ENCODE measurements around the gene NAALADL1.
"Not testable (repeated sequence)": the region's sequence is repeated elsewhere in the genome, so short reads cannot be mapped to it uniquely, and the experiment has no call there.

The NAALADL1 gene

GRCh38 chr11:65008016-65008415 is 50.3 kb downstream of the NAALADL1 start:
- TF ChIP-seq, protein P1, sequence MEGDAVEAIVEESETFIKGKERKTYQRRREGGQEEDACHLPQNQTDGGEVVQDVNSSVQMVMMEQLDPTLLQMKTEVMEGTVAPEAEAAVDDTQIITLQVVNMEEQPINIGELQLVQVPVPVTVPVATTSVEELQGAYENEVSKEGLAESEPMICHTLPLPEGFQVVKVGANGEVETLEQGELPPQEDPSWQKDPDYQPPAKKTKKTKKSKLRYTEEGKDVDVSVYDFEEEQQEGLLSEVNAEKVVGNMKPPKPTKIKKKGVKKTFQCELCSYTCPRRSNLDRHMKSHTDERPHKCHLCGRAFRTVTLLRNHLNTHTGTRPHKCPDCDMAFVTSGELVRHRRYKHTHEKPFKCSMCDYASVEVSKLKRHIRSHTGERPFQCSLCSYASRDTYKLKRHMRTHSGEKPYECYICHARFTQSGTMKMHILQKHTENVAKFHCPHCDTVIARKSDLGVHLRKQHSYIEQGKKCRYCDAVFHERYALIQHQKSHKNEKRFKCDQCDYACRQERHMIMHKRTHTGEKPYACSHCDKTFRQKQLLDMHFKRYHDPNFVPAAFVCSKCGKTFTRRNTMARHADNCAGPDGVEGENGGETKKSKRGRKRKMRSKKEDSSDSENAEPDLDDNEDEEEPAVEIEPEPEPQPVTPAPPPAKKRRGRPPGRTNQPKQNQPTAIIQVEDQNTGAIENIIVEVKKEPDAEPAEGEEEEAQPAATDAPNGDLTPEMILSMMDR (IDR thresholded peaks at IDR 0.05; ENCODE audit: low read depth, low read length, missing control alignments) = no peak
- DNase-seq = no peak
- no peak overlapping the region for H3K4me3 ChIP-seq (ENCODE audit: low read depth, low read length)
- H3K36me3 ChIP-seq (replicated peaks) = no peaks in the 10 kb centered on the region
- H3K27ac ChIP-seq = no peak overlapping the region
- in situ Hi-C loops (cut with HindIII; ENCODE audit: low pct_ligation_motif_present, low sequenced_read_pairs) = no loop called here
- H3K27me3 ChIP-seq (replicated peaks) = no peaks in the 10 kb centered on the region

DNA sequence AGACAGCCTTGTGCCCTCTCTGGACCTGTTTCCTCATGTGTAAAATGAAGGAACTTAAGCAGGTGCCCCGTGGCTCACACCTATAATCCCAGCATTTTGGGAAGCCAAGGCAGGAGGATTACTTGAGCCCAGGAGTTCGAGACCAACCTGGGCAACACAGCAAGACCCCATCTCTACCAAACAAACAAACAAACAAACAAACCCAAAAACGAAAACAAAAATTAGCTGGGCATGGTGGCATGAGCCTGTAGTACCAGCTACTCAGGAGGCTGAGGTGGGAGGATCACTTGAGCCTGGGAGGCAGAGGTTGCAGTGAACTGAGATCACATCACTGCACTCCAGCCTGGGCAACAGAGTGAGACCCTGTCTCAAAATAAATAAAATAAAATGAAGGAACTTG is 54.4 kb downstream of the NAALADL1 start:
- H3K27ac ChIP-seq; DNase-seq; H3K4me3 ChIP-seq (ENCODE audit: low read depth, low read length); H3K36me3 ChIP-seq (replicated peaks); H3K27me3 ChIP-seq (replicated peaks); in situ Hi-C loops (cut with HindIII; ENCODE audit: low pct_ligation_motif_present, low sequenced_read_pairs): not testable (repeated sequence)

GRCh38 chr11:65003282-65003681 is 55.1 kb downstream of the NAALADL1 start:
- in situ Hi-C loops (cut with HindIII; ENCODE audit: low pct_ligation_motif_present, low sequenced_read_pairs) = no loop called here
- Histone ChIP-seq H3K27ac (no peak overlapping the region), H3K36me3 (replicated peaks) (no peaks in the 10 kb centered on the region), H3K4me3 (ENCODE audit: low read depth, low read length) (no peak overlapping the region), H3K27me3 (replicated peaks) (no peaks in the 10 kb centered on the region)
- DNase-seq = peak; percentile 34
- TF ChIP-seq, protein P1 (IDR thresholded peaks at IDR 0.05; ENCODE audit: low read depth, low read length, missing control alignments) = no peak

DNA sequence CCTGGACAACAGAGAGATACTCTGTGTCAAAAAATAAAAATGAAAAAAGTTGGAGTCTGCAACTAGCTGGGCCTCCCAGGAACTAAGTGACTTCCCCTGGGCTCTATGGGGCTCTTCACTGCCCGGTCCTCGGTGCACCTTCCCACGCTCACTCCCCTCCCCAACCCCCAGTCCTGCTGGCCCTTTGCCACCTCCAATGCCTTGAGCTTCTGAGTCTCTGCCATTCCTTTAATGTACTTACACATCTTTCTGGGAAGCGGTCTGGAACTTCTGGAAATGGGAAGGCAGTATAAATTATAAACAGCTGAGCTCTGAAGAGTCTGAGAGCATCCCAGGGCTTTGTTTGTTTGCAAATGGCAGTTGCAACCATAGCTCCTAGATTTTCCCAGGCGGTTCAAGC is 55.6 kb downstream of the NAALADL1 start:
- no peaks in the 10 kb centered on the region for H3K36me3 ChIP-seq (replicated peaks)
- no peaks in the 10 kb centered on the region for H3K27me3 ChIP-seq (replicated peaks)
- TF ChIP-seq, protein P1 (IDR thresholded peaks at IDR 0.05; ENCODE audit: low read depth, low read length, missing control alignments) = no peak
- H3K27ac ChIP-seq = no peak overlapping the region
- no peak overlapping the region for H3K4me3 ChIP-seq (ENCODE audit: low read depth, low read length)
- in situ Hi-C loops (cut with HindIII; ENCODE audit: low pct_ligation_motif_present, low sequenced_read_pairs) = no loop called here
- DNase-seq = no peak

DNA sequence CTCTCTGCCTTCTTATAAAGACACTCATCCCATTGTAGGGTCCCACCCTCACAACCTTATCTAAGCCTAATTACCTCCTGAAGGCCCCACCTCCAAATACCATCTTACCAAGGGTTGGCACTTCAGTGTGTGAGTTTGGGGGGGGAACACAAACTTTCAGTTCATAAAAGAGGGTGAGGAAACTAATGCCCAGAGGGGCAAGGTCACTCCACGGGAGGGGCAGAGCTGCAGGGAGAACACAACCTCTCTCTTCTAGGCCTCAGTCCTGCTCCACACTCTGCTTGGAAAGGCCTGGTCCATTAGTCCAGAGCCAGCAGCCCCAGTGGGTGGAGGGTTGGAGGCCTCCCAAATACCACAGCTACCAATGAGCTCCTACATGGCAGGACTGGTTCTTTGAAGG is 58.9 kb downstream of the NAALADL1 start:
- TF ChIP-seq, protein P1 (IDR thresholded peaks at IDR 0.05; ENCODE audit: low read depth, low read length, missing control alignments) = no peak
- no peak overlapping the region for H3K4me3 ChIP-seq (ENCODE audit: low read depth, low read length)
- no peak overlapping the region for H3K27ac ChIP-seq
- in situ Hi-C loops (cut with HindIII; ENCODE audit: low pct_ligation_motif_present, low sequenced_read_pairs) = no loop called here
- H3K27me3 ChIP-seq (replicated peaks) = no peaks in the 10 kb centered on the region
- no peaks in the 10 kb centered on the region for H3K36me3 ChIP-seq (replicated peaks)
- DNase-seq = no peak

DNA sequence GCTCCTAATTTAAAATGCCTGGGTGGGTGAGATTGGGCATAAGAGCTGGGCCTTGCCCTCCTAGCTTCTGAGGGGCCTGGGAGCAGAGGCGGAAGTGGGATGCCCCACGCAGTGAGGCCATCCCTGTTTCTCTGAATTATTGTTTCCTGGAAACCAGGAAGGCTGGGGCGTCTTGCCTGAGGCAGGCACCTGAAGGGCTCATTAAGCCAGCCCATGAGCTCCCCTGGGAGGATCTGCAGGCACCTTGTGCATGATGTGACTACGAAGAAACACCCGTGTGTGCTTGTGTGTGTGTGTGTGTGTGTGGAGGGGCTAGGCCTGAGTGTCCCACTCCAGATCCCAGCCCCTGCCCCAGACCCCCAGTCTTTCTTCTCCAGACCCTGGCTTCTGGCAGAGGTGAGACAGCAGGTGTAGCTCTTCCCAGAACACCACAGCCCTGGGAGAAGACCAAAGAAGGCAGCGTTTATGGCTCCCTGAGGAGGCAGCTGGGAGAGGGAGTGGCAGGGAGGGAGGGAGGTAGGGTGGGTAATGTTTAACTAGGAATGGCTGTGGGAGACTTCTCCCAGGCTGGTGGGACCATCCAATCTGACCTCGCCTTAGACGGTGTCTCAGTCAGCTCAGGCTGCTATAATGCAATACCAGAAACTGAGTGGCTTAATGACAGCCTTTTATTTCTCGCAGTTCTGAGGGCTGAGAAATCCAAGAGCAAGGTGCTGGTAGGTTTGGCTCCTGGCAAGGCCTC is 59.5 kb downstream of the NAALADL1 start:
- H3K36me3 ChIP-seq (replicated peaks) = no peaks in the 10 kb centered on the region
- DNase-seq = no peak
- no peak overlapping the region for H3K27ac ChIP-seq
- H3K4me3 ChIP-seq (ENCODE audit: low read depth, low read length) = no peak overlapping the region
- no peaks in the 10 kb centered on the region for H3K27me3 ChIP-seq (replicated peaks)
- TF ChIP-seq, protein P1 (IDR thresholded peaks at IDR 0.05; ENCODE audit: low read depth, low read length, missing control alignments) = no peak
- in situ Hi-C loops (cut with HindIII; ENCODE audit: low pct_ligation_motif_present, low sequenced_read_pairs) = no loop called here

Data from brain microvascular endothelial cell (primary cell).